ENCODE data around the gene MAN1A1.
A peak's percentile ranks its signal among the peaks of the same experiment; 100 is the strongest.

Gene MAN1A1

GRCh38 chr6:119226089-119226488 lies 123.5 kb downstream of the MAN1A1 start:
- no peak for DNase-seq

- DNase-seq, result no peak
These were observed 125.4 kb downstream of the MAN1A1 start for GRCh38 chr6:119224095-119224701.

- no peak for DNase-seq
These were observed 129.1 kb downstream of the MAN1A1 start for GRCh38 chr6:119220452-119220851.

GRCh38 chr6:119218548-119218947 lies 131.0 kb downstream of the MAN1A1 start:
- DNase-seq, result no peak

- no peak for DNase-seq
These were observed 133.5 kb downstream of the MAN1A1 start for GRCh38 chr6:119215885-119216590.

GRCh38 chr6:119215309-119215708 lies 134.3 kb downstream of the MAN1A1 start:
- DNase-seq, result no peak

GRCh38 chr6:119210596-119210995 lies 139.0 kb downstream of the MAN1A1 start:
- no peak for DNase-seq

GRCh38 chr6:119209452-119210205 lies 139.9 kb downstream of the MAN1A1 start:
- DNase-seq, result no peak

GRCh38 chr6:119207971-119208725 lies 141.4 kb downstream of the MAN1A1 start:
- peak; percentile 4 for DNase-seq

- no peak for DNase-seq
These were observed 142.2 kb downstream of the MAN1A1 start for GRCh38 chr6:119207327-119207726.

GRCh38 chr6:119205911-119206618 lies 143.5 kb downstream of the MAN1A1 start:
- no peak for DNase-seq

GRCh38 chr6:119204719-119205118 lies 144.8 kb downstream of the MAN1A1 start:
- no peak for DNase-seq

GRCh38 chr6:119201480-119201879 lies 148.1 kb downstream of the MAN1A1 start:
- no peak for DNase-seq

GRCh38 chr6:119200512-119201175 lies 148.9 kb downstream of the MAN1A1 start:
- DNase-seq, result no peak

GRCh38 chr6:119197271-119197670 lies 152.3 kb downstream of the MAN1A1 start:
- DNase-seq, result no peak

- no peak for DNase-seq
These were observed 152.8 kb downstream of the MAN1A1 start for GRCh38 chr6:119196715-119197114.

GRCh38 chr6:119195848-119196247 lies 153.7 kb downstream of the MAN1A1 start:
- no peak for DNase-seq

GRCh38 chr6:119195204-119195603 lies 154.4 kb downstream of the MAN1A1 start:
- no peak for DNase-seq

GRCh38 chr6:119193707-119194106 lies 155.9 kb downstream of the MAN1A1 start:
- DNase-seq, result no peak

GRCh38 chr6:119192200-119192599 lies 157.4 kb downstream of the MAN1A1 start:
- DNase-seq, result no peak

- no peak for DNase-seq
These were observed 159.4 kb downstream of the MAN1A1 start for GRCh38 chr6:119190176-119190575.

GRCh38 chr6:119189498-119189897 lies 160.1 kb downstream of the MAN1A1 start:
- DNase-seq, result no peak
